K562 (cell line): ENCODE results near the gene RSPH9. TPM values are rescaled to one million over a fixed set of nuclear protein-coding genes. Genes with fewer than 3 reads are reported as not detected.

Experiments used
- EHMT2 ChIP-seq: fragments of 450-650 bp; IDR thresholded peaks from 2 replicates; pipeline ENCODE4 v1.6.1; 2018; ENCODE audit warnings: antibody characterized with exemption
- ETV5 ChIP-seq: sonication (generic); formaldehyde crosslinking; IDR thresholded peaks from 2 replicates; pipeline ENCODE4 v1.4.0; 2020; ENCODE audit warnings: low read depth, mild to moderate bottlenecking, missing genetic modification reagents
- ETV6 ChIP-seq, 3 experiments: fragments of 150-350 bp in 1 of 3; sonication (generic) in 1 of 3; formaldehyde crosslinking in 1 of 3; IDR thresholded peaks; 2 replicates each; pipeline versions ENCODE4 v1.6.1 to v1.8.0; 2014 to 2022; ENCODE audit warnings: borderline replicate concordance in 2 of 3, low read depth in 2 of 3, antibody characterized with exemption in 1 of 3, low read length in 1 of 3, mild to moderate bottlenecking in 1 of 3, missing genetic modification reagents in 1 of 3
- MYC ChIP-seq, 2 experiments: fragments of 250-450 bp in 1 of 2; sonication (Bioruptor Pico) in 1 of 2; IDR thresholded peaks; 2 replicates each; pipeline versions ENCODE4 v1.5.1 to v1.6.1; 2012 to 2021; ENCODE audit warnings: low read depth in 2 of 2, borderline replicate concordance in 1 of 2, improper control_type of control experiment in 1 of 2, low read length in 1 of 2, mild to moderate bottlenecking in 1 of 2, moderate library complexity in 1 of 2
- PHB2 ChIP-seq: fragments of 450-650 bp; IDR thresholded peaks from 2 replicates; pipeline ENCODE4 v1.6.1; 2017; ENCODE audit warnings: low read depth
- TEAD1 ChIP-seq, 2 experiments: fragments of 450-650 bp in 1 of 2; sonication (generic) in 1 of 2; formaldehyde crosslinking; IDR thresholded peaks; 2 replicates each; pipeline versions ENCODE4 v1.4.0 to v1.8.0; 2020 to 2022; ENCODE audit warnings: mild to moderate bottlenecking in 2 of 2, missing genetic modification reagents in 1 of 2
- TRIM24 ChIP-seq, 2 experiments: fragments of 450-650 bp; IDR thresholded peaks; 2 replicates each; pipeline ENCODE4 v1.6.1; 2016
- ZNF584 ChIP-seq: fragments of 200-800 bp; sonication (Bioruptor generic); IDR thresholded peaks from 2 replicates; pipeline ENCODE4 v1.6.1; 2016; ENCODE audit warnings: low read depth, mild to moderate bottlenecking, missing genetic modification characterization, missing compliant biosample characterization
- polyA plus RNA-seq, 8 experiments: library from polyadenylated mRNA; depleted of rRNA in 4 of 8; stranded (reverse) in 5 of 8; unstranded in 3 of 8; fragments of >200 nt; fragmentation: Nextera tagmentation in 2 of 8; fragmentation: Illumina TruSeq in 1 of 8; extraction: Ambion mirVana in 2 of 8; extraction: Trizol in 1 of 8; gene quantifications; 2 replicates each; pipeline versions ENCODE4 v1.2.1 to v1.2.3, GENCODE V29; 2011 to 2014; ENCODE audit warnings: inconsistent platforms in 1 of 8, missing spikeins in 1 of 8
- total RNA-seq, 7 experiments: library from RNA; depleted of rRNA in 6 of 7; stranded (reverse); fragments of >200 nt in 6 of 7; fragmentation: Illumina TruSeq in 2 of 7; extraction: Trizol in 2 of 7; gene quantifications; 2 replicates each; pipeline versions ENCODE4 v1.2.1 to v1.2.3, GENCODE V29; 2011 to 2021; ENCODE audit warnings: low replicate concordance in 1 of 7
- TF ChIP-seq, protein P1 (sequence below): fragments of 250-450 bp; sonication (Bioruptor Pico); IDR thresholded peaks from 2 replicates; pipeline ENCODE4 v1.5.0; 2022; ENCODE audit warnings: mild to moderate bottlenecking
- TF ChIP-seq, protein P2 (sequence below): fragments of 450-650 bp; IDR thresholded peaks from 2 replicates; pipeline ENCODE4 v1.6.1; 2016; ENCODE audit warnings: antibody characterized with exemption
- TF ChIP-seq, protein P3 (sequence below): fragments of 250-450 bp; sonication (Bioruptor Pico); IDR thresholded peaks from 2 replicates; pipeline ENCODE4 v1.8.0; 2021; ENCODE audit warnings: moderate library complexity, mild to moderate bottlenecking, inconsistent platforms
- TF ChIP-seq, protein P4 (sequence below), 2 experiments: fragments of 450-650 bp; IDR thresholded peaks; 2 replicates each; pipeline ENCODE4 v1.6.1; 2016
- TF ChIP-seq, protein P5 (sequence below), 2 experiments: fragments of 450-650 bp in 1 of 2; IDR thresholded peaks; 2 replicates each; pipeline ENCODE4 v1.6.1; 2011 to 2017; ENCODE audit warnings: low read depth in 2 of 2, antibody characterized with exemption in 1 of 2, borderline replicate concordance in 1 of 2, low read length in 1 of 2, mild to moderate bottlenecking in 1 of 2, mixed read lengths in 1 of 2; ENCODE audit not compliant: control insufficient read depth in 1 of 2
- TF ChIP-seq, protein P6 (sequence below): fragments of 250-450 bp; sonication (Bioruptor Pico); IDR thresholded peaks from 2 replicates; pipeline ENCODE4 v1.8.0; 2021; ENCODE audit warnings: mild to moderate bottlenecking, moderate library complexity

Gene RSPH9
- total and polyA plus RNA-seq, 9 of the 15 experiments (the other 6 are each of a cell fraction or from before 2014, with no cell fraction given): 0.05 to 0.60 (median 0.39) TPM; not detected in 6

DNA sequence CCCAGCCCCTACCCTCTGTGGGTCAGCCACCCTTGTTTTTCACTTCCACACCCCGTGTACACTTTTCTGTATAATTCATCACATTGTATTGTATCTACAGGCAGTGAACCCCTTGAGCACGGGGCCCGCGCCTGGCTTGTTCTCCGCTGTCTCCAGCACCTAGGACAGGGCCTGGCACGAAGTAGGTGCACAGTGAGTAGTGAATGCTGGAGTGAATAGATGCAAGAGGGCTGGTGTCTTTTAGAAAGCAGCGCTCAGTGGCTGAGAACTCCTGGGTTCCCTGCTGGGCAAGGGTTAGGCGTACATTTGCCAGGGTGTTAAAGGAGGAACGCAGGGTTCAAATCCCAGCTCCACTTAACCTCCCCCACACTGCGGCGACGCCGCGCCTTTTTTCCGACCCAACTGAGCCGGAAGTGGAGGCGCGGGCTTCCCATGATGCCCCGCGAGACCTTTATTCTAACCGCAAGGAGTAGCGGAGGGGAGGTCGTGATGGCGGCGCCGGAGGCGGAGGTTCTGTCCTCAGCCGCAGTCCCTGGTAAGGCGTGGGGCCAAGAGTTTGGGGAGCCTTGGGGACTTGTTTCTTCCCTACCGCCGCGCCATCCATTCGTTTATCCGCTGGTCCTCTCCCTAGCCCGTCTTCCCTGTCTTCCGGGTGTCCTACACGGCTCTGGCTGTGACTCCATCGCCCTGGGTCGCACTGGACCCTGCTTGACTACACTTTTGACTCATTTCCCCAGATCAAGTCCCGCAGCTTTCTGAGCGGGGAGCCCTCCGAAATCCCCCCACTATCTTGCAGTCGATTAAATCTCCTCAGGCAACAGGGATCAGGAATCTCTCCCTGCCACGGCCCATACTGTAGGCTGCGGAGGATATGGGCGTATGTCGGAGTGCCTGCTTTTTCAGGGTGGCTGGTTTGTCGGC is 9.2 kb upstream of the RSPH9 start, which contains the start of gene MAD2L1BP (continued):
- TF ChIP-seq ETV6 (IDR thresholded peaks at IDR 0.05; ENCODE audit: borderline replicate concordance in 1 of 2, low read depth in 2 of 2, low read length in 1 of 2): peak in 1 of 2 experiments; percentile 67; a peak in 1 of 4 replicates
- no peak for TF ChIP-seq ETV6 (CRISPR knock-in tag; IDR thresholded peaks at IDR 0.05; ENCODE audit: borderline replicate concordance)
- peak; percentile 98 for TF ChIP-seq EHMT2
- TF ChIP-seq TEAD1 (CRISPR knock-in tag; IDR thresholded peaks at IDR 0.05): peak; percentile 37 to 70; a peak in 3 of 4 replicates
- TF ChIP-seq, protein P1, sequence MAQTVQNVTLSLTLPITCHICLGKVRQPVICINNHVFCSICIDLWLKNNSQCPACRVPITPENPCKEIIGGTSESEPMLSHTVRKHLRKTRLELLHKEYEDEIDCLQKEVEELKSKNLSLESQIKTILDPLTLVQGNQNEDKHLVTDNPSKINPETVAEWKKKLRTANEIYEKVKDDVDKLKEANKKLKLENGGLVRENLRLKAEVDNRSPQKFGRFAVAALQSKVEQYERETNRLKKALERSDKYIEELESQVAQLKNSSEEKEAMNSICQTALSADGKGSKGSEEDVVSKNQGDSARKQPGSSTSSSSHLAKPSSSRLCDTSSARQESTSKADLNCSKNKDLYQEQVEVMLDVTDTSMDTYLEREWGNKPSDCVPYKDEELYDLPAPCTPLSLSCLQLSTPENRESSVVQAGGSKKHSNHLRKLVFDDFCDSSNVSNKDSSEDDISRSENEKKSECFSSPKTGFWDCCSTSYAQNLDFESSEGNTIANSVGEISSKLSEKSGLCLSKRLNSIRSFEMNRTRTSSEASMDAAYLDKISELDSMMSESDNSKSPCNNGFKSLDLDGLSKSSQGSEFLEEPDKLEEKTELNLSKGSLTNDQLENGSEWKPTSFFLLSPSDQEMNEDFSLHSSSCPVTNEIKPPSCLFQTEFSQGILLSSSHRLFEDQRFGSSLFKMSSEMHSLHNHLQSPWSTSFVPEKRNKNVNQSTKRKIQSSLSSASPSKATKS (CRISPR knock-in tag): no peak
- TF ChIP-seq, protein P2, sequence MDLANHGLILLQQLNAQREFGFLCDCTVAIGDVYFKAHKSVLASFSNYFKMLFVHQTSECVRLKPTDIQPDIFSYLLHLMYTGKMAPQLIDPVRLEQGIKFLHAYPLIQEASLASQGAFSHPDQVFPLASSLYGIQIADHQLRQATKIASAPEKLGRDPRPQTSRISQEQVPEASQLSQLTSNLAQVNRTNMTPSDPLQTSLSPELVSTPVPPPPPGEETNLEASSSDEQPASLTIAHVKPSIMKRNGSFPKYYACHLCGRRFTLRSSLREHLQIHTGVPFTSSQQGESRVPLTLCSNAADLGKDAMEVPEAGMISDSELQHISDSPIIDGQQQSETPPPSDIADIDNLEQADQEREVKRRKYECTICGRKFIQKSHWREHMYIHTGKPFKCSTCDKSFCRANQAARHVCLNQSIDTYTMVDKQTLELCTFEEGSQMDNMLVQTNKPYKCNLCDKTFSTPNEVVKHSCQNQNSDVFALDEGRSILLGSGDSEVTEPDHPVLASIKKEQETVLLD: peak; percentile 69; the same call in 1 of the 2 replicates
- TF ChIP-seq TRIM24 (IDR thresholded peaks at IDR 0.05): peak; percentile 42 to 73; a peak in 3 of 4 replicates
- 0 out of 2 replicates have a peak, but pooled peaks have one; percentile 41 for TF ChIP-seq ZNF584
- peak; percentile 99 for TF ChIP-seq ETV5
- TF ChIP-seq, protein P3, sequence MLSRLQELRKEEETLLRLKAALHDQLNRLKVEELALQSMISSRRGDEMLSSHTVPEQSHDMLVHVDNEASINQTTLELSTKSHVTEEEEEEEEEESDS (CRISPR knock-in tag): no peak
- no peak for TF ChIP-seq PHB2
- TF ChIP-seq, protein P4, sequence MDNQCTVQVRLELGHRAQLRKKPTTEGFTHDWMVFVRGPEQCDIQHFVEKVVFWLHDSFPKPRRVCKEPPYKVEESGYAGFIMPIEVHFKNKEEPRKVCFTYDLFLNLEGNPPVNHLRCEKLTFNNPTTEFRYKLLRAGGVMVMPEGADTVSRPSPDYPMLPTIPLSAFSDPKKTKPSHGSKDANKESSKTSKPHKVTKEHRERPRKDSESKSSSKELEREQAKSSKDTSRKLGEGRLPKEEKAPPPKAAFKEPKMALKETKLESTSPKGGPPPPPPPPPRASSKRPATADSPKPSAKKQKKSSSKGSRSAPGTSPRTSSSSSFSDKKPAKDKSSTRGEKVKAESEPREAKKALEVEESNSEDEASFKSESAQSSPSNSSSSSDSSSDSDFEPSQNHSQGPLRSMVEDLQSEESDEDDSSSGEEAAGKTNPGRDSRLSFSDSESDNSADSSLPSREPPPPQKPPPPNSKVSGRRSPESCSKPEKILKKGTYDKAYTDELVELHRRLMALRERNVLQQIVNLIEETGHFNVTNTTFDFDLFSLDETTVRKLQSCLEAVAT (IDR thresholded peaks at IDR 0.05): peak; percentile 47 to 95
- TF ChIP-seq, protein P5, sequence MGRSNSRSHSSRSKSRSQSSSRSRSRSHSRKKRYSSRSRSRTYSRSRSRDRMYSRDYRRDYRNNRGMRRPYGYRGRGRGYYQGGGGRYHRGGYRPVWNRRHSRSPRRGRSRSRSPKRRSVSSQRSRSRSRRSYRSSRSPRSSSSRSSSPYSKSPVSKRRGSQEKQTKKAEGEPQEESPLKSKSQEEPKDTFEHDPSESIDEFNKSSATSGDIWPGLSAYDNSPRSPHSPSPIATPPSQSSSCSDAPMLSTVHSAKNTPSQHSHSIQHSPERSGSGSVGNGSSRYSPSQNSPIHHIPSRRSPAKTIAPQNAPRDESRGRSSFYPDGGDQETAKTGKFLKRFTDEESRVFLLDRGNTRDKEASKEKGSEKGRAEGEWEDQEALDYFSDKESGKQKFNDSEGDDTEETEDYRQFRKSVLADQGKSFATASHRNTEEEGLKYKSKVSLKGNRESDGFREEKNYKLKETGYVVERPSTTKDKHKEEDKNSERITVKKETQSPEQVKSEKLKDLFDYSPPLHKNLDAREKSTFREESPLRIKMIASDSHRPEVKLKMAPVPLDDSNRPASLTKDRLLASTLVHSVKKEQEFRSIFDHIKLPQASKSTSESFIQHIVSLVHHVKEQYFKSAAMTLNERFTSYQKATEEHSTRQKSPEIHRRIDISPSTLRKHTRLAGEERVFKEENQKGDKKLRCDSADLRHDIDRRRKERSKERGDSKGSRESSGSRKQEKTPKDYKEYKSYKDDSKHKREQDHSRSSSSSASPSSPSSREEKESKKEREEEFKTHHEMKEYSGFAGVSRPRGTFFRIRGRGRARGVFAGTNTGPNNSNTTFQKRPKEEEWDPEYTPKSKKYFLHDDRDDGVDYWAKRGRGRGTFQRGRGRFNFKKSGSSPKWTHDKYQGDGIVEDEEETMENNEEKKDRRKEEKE (IDR thresholded peaks at IDR 0.05; ENCODE audit: borderline replicate concordance in 1 of 2, control insufficient read depth in 1 of 2, low read depth in 2 of 2, low read length in 1 of 2): no peak
- TF ChIP-seq, protein P6, sequence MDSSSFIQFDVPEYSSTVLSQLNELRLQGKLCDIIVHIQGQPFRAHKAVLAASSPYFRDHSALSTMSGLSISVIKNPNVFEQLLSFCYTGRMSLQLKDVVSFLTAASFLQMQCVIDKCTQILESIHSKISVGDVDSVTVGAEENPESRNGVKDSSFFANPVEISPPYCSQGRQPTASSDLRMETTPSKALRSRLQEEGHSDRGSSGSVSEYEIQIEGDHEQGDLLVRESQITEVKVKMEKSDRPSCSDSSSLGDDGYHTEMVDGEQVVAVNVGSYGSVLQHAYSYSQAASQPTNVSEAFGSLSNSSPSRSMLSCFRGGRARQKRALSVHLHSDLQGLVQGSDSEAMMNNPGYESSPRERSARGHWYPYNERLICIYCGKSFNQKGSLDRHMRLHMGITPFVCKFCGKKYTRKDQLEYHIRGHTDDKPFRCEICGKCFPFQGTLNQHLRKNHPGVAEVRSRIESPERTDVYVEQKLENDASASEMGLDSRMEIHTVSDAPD (CRISPR knock-in tag): no peak
- peak; percentile 84 for TF ChIP-seq MYC (IDR thresholded peaks at IDR 0.05; ENCODE audit: low read depth, low read length)
- TF ChIP-seq MYC (CRISPR knock-in tag; IDR thresholded peaks at IDR 0.05; ENCODE audit: borderline replicate concordance, low read depth): peak; percentile 77; the same call in 1 of the 2 replicates
